HFFc6 (cell line): ENCODE results near the gene DHX9. TPM values are rescaled to one million over a fixed set of nuclear protein-coding genes. Genes with fewer than 3 reads are reported as not detected.

Source experiments
- DNase-seq: peaks from one replicate; pipeline ENCODE4 v3.0.0-alpha.2; 2018
- H3K27ac Mint-ChIP-seq: 2 replicates; pipeline ENCODE4 v1.8.0; 2020; ENCODE audit warnings: mild to moderate bottlenecking, mixed read lengths
- H3K27me3 Mint-ChIP-seq: 2 replicates; pipeline ENCODE4 v1.8.0; 2021; ENCODE audit warnings: mild to moderate bottlenecking, moderate library complexity, mixed read lengths; ENCODE audit not compliant: insufficient read depth
- H3K36me3 Mint-ChIP-seq: 2 replicates; pipeline ENCODE4 v1.8.0; 2021; ENCODE audit warnings: low read depth, mixed read lengths
- H3K4me1 Mint-ChIP-seq: 2 replicates; pipeline ENCODE4 v1.8.0; 2020; ENCODE audit warnings: low read depth, mixed read lengths
- H3K4me3 Mint-ChIP-seq: 2 replicates; pipeline ENCODE4 v1.8.0; 2020; ENCODE audit warnings: mild to moderate bottlenecking, moderate library complexity, mixed read lengths
- H3K9me3 Mint-ChIP-seq: 2 replicates; pipeline ENCODE4 v1.8.0; 2020; ENCODE audit warnings: mild to moderate bottlenecking, mixed read lengths
- CTCF ChIP-seq: fragments of 200-600 bp; sonication (generic); IDR thresholded peaks from 2 replicates; pipeline ENCODE4 v1.5.0; 2021; ENCODE audit warnings: antibody characterized with exemption, mild to moderate bottlenecking
- total RNA-seq, 6 experiments: library from RNA; stranded (reverse); fragmentation: NEBNext Ultra II Directional; extraction: Animal tissue kit (Norgen Biotek cat#: 25700); gene quantifications; 2 replicates in 1 of 6; 3 replicates in 5 of 6; pipeline ENCODE4 v1.2.3, GENCODE V29; 2021

Gene DHX9
- total RNA-seq, 6 experiments from 2014 or later, result 141 to 176 (median 170) TPM

GRCh38 chr1:182842265-182842664 is 3.1 kb downstream of the DHX9 start:
- Mint-ChIP-seq H3K9me3 (peaks cover 10% of the 10 kb centered on the region), H3K27ac (no peak overlapping the region), H3K36me3 (peaks cover 44% of the 10 kb centered on the region), H3K27me3 (peaks cover 4% of the 10 kb centered on the region), H3K4me1 (peaks cover 59% of the 10 kb centered on the region), H3K4me3 (peak overlapping the region; percentile 97)
- no peak for TF ChIP-seq CTCF
- no peak for DNase-seq

GRCh38 chr1:182845379-182845778 is 6.2 kb downstream of the DHX9 start:
- Mint-ChIP-seq H3K9me3 (peaks cover 6% of the 10 kb centered on the region; the same call in 1 of the 2 replicates), H3K4me1 (peaks cover 63% of the 10 kb centered on the region), H3K27ac (no peak overlapping the region), H3K4me3 (no peak overlapping the region), H3K36me3 (peaks cover 66% of the 10 kb centered on the region), H3K27me3 (peaks cover 2% of the 10 kb centered on the region; the same call in 1 of the 2 replicates)
- no peak for DNase-seq
- TF ChIP-seq CTCF, result no peak

- Mint-ChIP-seq H3K4me1 (peaks cover 58% of the 10 kb centered on the region), H3K36me3 (peaks cover 63% of the 10 kb centered on the region), H3K4me3 (no peak overlapping the region), H3K9me3 (peaks cover 1% of the 10 kb centered on the region; the same call in 1 of the 2 replicates), H3K27ac (no peak overlapping the region), H3K27me3 (peaks cover 2% of the 10 kb centered on the region; the same call in 1 of the 2 replicates)
- no peak for TF ChIP-seq CTCF
- DNase-seq, result no peak
Observed at GRCh38 chr1:182845894-182846293, 6.7 kb downstream of the DHX9 start.

- Mint-ChIP-seq H3K9me3 (no peaks in the 10 kb centered on the region), H3K4me1 (peaks cover 46% of the 10 kb centered on the region), H3K36me3 (peaks cover 55% of the 10 kb centered on the region), H3K27ac (no peak overlapping the region; the same call in 1 of the 2 replicates), H3K27me3 (peaks cover 1% of the 10 kb centered on the region; the same call in 1 of the 2 replicates), H3K4me3 (no peak overlapping the region)
- no peak for TF ChIP-seq CTCF
- no peak for DNase-seq
Observed at GRCh38 chr1:182847105-182847504, 8.0 kb downstream of the DHX9 start.

GRCh38 chr1:182848736-182849135 is 9.6 kb downstream of the DHX9 start:
- Mint-ChIP-seq H3K36me3 (peaks cover 44% of the 10 kb centered on the region), H3K4me3 (no peak overlapping the region), H3K27me3 (peaks cover 1% of the 10 kb centered on the region; the same call in 1 of the 2 replicates), H3K27ac (no peak overlapping the region), H3K9me3 (no peaks in the 10 kb centered on the region), H3K4me1 (peaks cover 33% of the 10 kb centered on the region)
- no peak for DNase-seq
- no peak for TF ChIP-seq CTCF
